GM12878 (cell line): Measurements from ENCODE around the gene DLK1. TPM values are rescaled to one million over a fixed set of nuclear protein-coding genes. Genes with fewer than 3 reads are reported as not detected.

Source experiments
- CREB1 ChIP-seq: IDR thresholded peaks from 2 replicates; pipeline ENCODE4 v1.6.1; 2012; ENCODE audit warnings: low read depth, mild to moderate bottlenecking, inconsistent platforms
- EED ChIP-seq: sonication (generic); IDR thresholded peaks from 2 replicates; pipeline ENCODE4 v1.6.1; 2016; ENCODE audit warnings: antibody characterized with exemption, low read depth
- ETV6 ChIP-seq, 2 experiments: fragments of 450-650 bp in 1 of 2; IDR thresholded peaks in 1 of 2; conservative IDR thresholded peaks in 1 of 2; 2 replicates each; pipeline ENCODE4 v1.6.1; 2014; ENCODE audit warnings: antibody characterized with exemption in 1 of 2, borderline replicate concordance in 1 of 2, low read depth in 1 of 2, mild to moderate bottlenecking in 1 of 2, moderate library complexity in 1 of 2
- MXI1 ChIP-seq: fragments of 150-350 bp; IDR thresholded peaks from 2 replicates; pipeline ENCODE4 v1.6.1; 2011; ENCODE audit warnings: low read depth, mild to moderate bottlenecking, inconsistent platforms, low read length, improper control_type of control experiment
- NRF1 ChIP-seq: conservative IDR thresholded peaks from 2 replicates; pipeline ENCODE4 v1.6.1; 2011; ENCODE audit warnings: mild to moderate bottlenecking, low read depth, low read length, improper control_type of control experiment
- POLR2A ChIP-seq: IDR thresholded peaks from 2 replicates; pipeline ENCODE4 v1.6.1; 2011; ENCODE audit warnings: low read depth, mild to moderate bottlenecking, low read length
- SMC3 ChIP-seq: IDR thresholded peaks from 2 replicates; pipeline ENCODE4 v1.6.1; 2011; ENCODE audit warnings: low read length, improper control_type of control experiment, borderline replicate concordance
- YBX1 ChIP-seq: fragments of 450-650 bp; IDR thresholded peaks from 2 replicates; pipeline ENCODE4 v1.6.1; 2016; ENCODE audit warnings: antibody characterized with exemption
- polyA plus RNA-seq, 11 experiments: library from polyadenylated mRNA; depleted of rRNA in 4 of 11; unstranded in 6 of 11; stranded (reverse) in 5 of 11; fragments of >200 nt; fragmentation: Nextera tagmentation in 4 of 11; fragmentation: Illumina TruSeq in 1 of 11; extraction: Ambion mirVana in 4 of 11; extraction: Trizol in 1 of 11; gene quantifications; 1 replicate in 1 of 11; 2 replicates in 10 of 11; pipeline versions ENCODE4 v1.2.1 to v1.2.3, GENCODE V29; 2011 to 2016; ENCODE audit warnings: inconsistent platforms in 2 of 11, missing spikeins in 2 of 11, low read depth in 1 of 11
- total RNA-seq, 4 experiments: library from RNA; depleted of rRNA in 3 of 4; stranded (reverse); fragments of >200 nt in 3 of 4; fragmentation: Illumina TruSeq in 1 of 4; extraction: Trizol in 1 of 4; gene quantifications; 2 replicates each; pipeline versions ENCODE4 v1.2.1 to v1.2.3, GENCODE V29; 2013 to 2021
- TF ChIP-seq, protein P1 (sequence below): IDR thresholded peaks from 2 replicates; pipeline ENCODE4 v1.6.1; 2011; ENCODE audit warnings: borderline replicate concordance, low read depth, mild to moderate bottlenecking, moderate library complexity, low read length; ENCODE audit not compliant: insufficient read depth, poor library complexity, severe bottlenecking
- TF ChIP-seq, protein P2 (sequence below): fragments of 450-650 bp; IDR thresholded peaks from 2 replicates; pipeline ENCODE4 v1.6.1; 2018; ENCODE audit warnings: mild to moderate bottlenecking, low read depth, moderate library complexity; ENCODE audit not compliant: partially characterized antibody
- TF ChIP-seq, protein P3 (sequence below): fragments of 450-650 bp; formaldehyde crosslinking; IDR thresholded peaks from 2 replicates; pipeline ENCODE4 v1.4.0; 2020; ENCODE audit warnings: mild to moderate bottlenecking, moderate library complexity

The DLK1 gene
- total and polyA plus RNA-seq, 10 of the 15 experiments (the other 5 are each of a cell fraction or from before 2014, with no cell fraction given) = 0.87 TPM; not detected in 9

DNA sequence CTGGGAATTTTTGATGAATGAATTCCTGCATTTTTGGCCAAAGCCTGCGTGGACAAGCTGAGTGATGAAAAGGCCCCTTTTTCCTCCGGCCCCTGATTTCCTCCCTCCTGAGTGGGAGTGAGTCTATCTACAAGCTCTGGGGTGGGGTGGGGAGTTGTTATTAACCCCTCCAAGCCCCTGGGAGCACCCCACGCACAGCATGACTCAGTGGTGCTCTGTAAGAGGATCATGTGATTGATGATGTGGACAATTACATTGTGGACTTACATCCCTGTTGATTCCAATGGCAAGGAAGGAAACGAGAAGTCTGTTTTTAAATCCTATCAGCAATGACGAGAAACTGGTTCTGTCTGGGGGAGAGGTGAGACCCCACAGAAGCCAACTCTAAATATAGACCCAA is 5.1 kb upstream of the DLK1 start (continued):
- TF ChIP-seq, protein P1, sequence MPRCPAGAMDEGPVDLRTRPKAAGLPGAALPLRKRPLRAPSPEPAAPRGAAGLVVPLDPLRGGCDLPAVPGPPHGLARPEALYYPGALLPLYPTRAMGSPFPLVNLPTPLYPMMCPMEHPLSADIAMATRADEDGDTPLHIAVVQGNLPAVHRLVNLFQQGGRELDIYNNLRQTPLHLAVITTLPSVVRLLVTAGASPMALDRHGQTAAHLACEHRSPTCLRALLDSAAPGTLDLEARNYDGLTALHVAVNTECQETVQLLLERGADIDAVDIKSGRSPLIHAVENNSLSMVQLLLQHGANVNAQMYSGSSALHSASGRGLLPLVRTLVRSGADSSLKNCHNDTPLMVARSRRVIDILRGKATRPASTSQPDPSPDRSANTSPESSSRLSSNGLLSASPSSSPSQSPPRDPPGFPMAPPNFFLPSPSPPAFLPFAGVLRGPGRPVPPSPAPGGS = no peak
- TF ChIP-seq NRF1 (no peak), POLR2A (no peak), MXI1 (no peak), SMC3 (no peak), EED (no peak), YBX1 (no peak), CREB1 (no peak), ETV6 (conservative IDR thresholded peaks at IDR 0.05 in 1 of 2, IDR thresholded peaks at IDR 0.05 in 1 of 2; ENCODE audit: borderline replicate concordance in 1 of 2, low read depth in 1 of 2) (no peak)
- TF ChIP-seq, protein P2, sequence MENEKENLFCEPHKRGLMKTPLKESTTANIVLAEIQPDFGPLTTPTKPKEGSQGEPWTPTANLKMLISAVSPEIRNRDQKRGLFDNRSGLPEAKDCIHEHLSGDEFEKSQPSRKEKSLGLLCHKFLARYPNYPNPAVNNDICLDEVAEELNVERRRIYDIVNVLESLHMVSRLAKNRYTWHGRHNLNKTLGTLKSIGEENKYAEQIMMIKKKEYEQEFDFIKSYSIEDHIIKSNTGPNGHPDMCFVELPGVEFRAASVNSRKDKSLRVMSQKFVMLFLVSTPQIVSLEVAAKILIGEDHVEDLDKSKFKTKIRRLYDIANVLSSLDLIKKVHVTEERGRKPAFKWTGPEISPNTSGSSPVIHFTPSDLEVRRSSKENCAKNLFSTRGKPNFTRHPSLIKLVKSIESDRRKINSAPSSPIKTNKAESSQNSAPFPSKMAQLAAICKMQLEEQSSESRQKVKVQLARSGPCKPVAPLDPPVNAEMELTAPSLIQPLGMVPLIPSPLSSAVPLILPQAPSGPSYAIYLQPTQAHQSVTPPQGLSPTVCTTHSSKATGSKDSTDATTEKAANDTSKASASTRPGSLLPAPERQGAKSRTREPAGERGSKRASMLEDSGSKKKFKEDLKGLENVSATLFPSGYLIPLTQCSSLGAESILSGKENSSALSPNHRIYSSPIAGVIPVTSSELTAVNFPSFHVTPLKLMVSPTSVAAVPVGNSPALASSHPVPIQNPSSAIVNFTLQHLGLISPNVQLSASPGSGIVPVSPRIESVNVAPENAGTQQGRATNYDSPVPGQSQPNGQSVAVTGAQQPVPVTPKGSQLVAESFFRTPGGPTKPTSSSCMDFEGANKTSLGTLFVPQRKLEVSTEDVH = no peak
- TF ChIP-seq, protein P3, sequence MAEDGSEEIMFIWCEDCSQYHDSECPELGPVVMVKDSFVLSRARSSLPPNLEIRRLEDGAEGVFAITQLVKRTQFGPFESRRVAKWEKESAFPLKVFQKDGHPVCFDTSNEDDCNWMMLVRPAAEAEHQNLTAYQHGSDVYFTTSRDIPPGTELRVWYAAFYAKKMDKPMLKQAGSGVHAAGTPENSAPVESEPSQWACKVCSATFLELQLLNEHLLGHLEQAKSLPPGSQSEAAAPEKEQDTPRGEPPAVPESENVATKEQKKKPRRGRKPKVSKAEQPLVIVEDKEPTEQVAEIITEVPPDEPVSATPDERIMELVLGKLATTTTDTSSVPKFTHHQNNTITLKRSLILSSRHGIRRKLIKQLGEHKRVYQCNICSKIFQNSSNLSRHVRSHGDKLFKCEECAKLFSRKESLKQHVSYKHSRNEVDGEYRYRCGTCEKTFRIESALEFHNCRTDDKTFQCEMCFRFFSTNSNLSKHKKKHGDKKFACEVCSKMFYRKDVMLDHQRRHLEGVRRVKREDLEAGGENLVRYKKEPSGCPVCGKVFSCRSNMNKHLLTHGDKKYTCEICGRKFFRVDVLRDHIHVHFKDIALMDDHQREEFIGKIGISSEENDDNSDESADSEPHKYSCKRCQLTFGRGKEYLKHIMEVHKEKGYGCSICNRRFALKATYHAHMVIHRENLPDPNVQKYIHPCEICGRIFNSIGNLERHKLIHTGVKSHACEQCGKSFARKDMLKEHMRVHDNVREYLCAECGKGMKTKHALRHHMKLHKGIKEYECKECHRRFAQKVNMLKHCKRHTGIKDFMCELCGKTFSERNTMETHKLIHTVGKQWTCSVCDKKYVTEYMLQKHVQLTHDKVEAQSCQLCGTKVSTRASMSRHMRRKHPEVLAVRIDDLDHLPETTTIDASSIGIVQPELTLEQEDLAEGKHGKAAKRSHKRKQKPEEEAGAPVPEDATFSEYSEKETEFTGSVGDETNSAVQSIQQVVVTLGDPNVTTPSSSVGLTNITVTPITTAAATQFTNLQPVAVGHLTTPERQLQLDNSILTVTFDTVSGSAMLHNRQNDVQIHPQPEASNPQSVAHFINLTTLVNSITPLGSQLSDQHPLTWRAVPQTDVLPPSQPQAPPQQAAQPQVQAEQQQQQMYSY (CRISPR knock-in tag) = no peak
